ENCODE results near the gene R3HDM4. TPM values are rescaled to one million over a fixed set of nuclear protein-coding genes. Genes with fewer than 3 reads are reported as not detected.
"Not testable (repeated sequence)": the region's sequence is repeated elsewhere in the genome, so short reads cannot be mapped to it uniquely, and the experiment has no call there.

Gene R3HDM4
- 77.1 and 83.3 TPM in 2 replicates for total RNA-seq

GRCh38 chr19:913080-913748 lies at the start of gene R3HDM4:
TSS of gene R3HDM4 (minus strand) at chr19:913219. CDS start at chr19:913157, 62 bp downstream.
- Mint-ChIP-seq H3K27me3 (ENCODE audit: low read depth) (peaks cover 2% of the 10 kb centered on the region), H3K4me1 (ENCODE audit: low read depth) (peaks cover 19% of the 10 kb centered on the region), H3K27ac (peak within 1 kb of the TSS; percentile 80), H3K4me3 (ENCODE audit: low read depth) (peak within 1 kb of the TSS; percentile 84), H3K36me3 (ENCODE audit: low read depth) (peaks cover 16% of the 10 kb centered on the region), H3K9me3 (no peaks in the 10 kb centered on the region)
- intact Hi-C loops (cut with micrococcal nuclease): no loop called here
- peak; percentile 80 for DNase-seq (ENCODE audit: low spot score)

- H3K9me3 Mint-ChIP-seq: no peaks in the 10 kb centered on the region
- DNase-seq (ENCODE audit: low spot score): no peak
- intact Hi-C loops (cut with micrococcal nuclease): no loop called here
- no peak overlapping the region for H3K4me3 Mint-ChIP-seq (ENCODE audit: low read depth)
- H3K36me3 Mint-ChIP-seq (ENCODE audit: low read depth): peaks cover 19% of the 10 kb centered on the region
- H3K27me3 Mint-ChIP-seq (ENCODE audit: low read depth): no peaks in the 10 kb centered on the region
- peaks cover 7% of the 10 kb centered on the region for H3K4me1 Mint-ChIP-seq (ENCODE audit: low read depth)
- peak overlapping the region; percentile 42 for H3K27ac Mint-ChIP-seq
Observed at GRCh38 chr19:961866-962620, 49.0 kb upstream of the R3HDM4 start.

- Mint-ChIP-seq H3K27ac (no peak overlapping the region), H3K9me3 (no peaks in the 10 kb centered on the region), H3K4me1 (ENCODE audit: low read depth) (peaks cover 7% of the 10 kb centered on the region), H3K27me3 (ENCODE audit: low read depth) (no peaks in the 10 kb centered on the region), H3K36me3 (ENCODE audit: low read depth) (peaks cover 11% of the 10 kb centered on the region), H3K4me3 (ENCODE audit: low read depth) (no peak overlapping the region)
- intact Hi-C loops (cut with micrococcal nuclease): no loop called here
- no peak for DNase-seq (ENCODE audit: low spot score)
Observed at GRCh38 chr19:960601-960938, 47.6 kb upstream of the R3HDM4 start.

GRCh38 chr19:960020-960419 lies 47.0 kb upstream of the R3HDM4 start:
- Mint-ChIP-seq H3K4me1 (ENCODE audit: low read depth) (peaks cover 7% of the 10 kb centered on the region), H3K27ac (no peak overlapping the region), H3K9me3 (no peaks in the 10 kb centered on the region), H3K36me3 (ENCODE audit: low read depth) (peaks cover 6% of the 10 kb centered on the region), H3K27me3 (ENCODE audit: low read depth) (no peaks in the 10 kb centered on the region), H3K4me3 (ENCODE audit: low read depth) (no peak overlapping the region)
- no peak for DNase-seq (ENCODE audit: low spot score)
- intact Hi-C loops (cut with micrococcal nuclease): no loop called here

GRCh38 chr19:958967-959855 lies 46.2 kb upstream of the R3HDM4 start:
- Mint-ChIP-seq H3K27ac (peak overlapping the region; percentile 22), H3K4me3 (ENCODE audit: low read depth) (no peak overlapping the region), H3K36me3 (ENCODE audit: low read depth) (peaks cover 3% of the 10 kb centered on the region), H3K27me3 (ENCODE audit: low read depth) (no peaks in the 10 kb centered on the region), H3K9me3 (no peaks in the 10 kb centered on the region), H3K4me1 (ENCODE audit: low read depth) (peaks cover 7% of the 10 kb centered on the region)
- intact Hi-C loops (cut with micrococcal nuclease): no loop called here
- DNase-seq (ENCODE audit: low spot score): no peak

GRCh38 chr19:957578-957977 lies 44.6 kb upstream of the R3HDM4 start:
- H3K27ac Mint-ChIP-seq; H3K4me3 Mint-ChIP-seq (ENCODE audit: low read depth); H3K4me1 Mint-ChIP-seq (ENCODE audit: low read depth); H3K9me3 Mint-ChIP-seq; intact Hi-C loops (cut with micrococcal nuclease); H3K36me3 Mint-ChIP-seq (ENCODE audit: low read depth); H3K27me3 Mint-ChIP-seq (ENCODE audit: low read depth); DNase-seq (ENCODE audit: low spot score): not testable (repeated sequence)

- Mint-ChIP-seq H3K27ac (no peak overlapping the region), H3K4me3 (ENCODE audit: low read depth) (no peak overlapping the region), H3K27me3 (ENCODE audit: low read depth) (no peaks in the 10 kb centered on the region), H3K36me3 (ENCODE audit: low read depth) (no peaks in the 10 kb centered on the region), H3K9me3 (no peaks in the 10 kb centered on the region), H3K4me1 (ENCODE audit: low read depth) (peaks cover 3% of the 10 kb centered on the region)
- no peak for DNase-seq (ENCODE audit: low spot score)
- intact Hi-C loops (cut with micrococcal nuclease): no loop called here
Observed at GRCh38 chr19:956766-957440, 43.9 kb upstream of the R3HDM4 start.

GRCh38 chr19:955803-956765 lies 43.1 kb upstream of the R3HDM4 start:
- no peaks in the 10 kb centered on the region for H3K27me3 Mint-ChIP-seq (ENCODE audit: low read depth)
- no peaks in the 10 kb centered on the region for H3K36me3 Mint-ChIP-seq (ENCODE audit: low read depth)
- H3K27ac Mint-ChIP-seq: no peak overlapping the region
- intact Hi-C loops (cut with micrococcal nuclease): no loop called here
- DNase-seq (ENCODE audit: low spot score): no peak
- peaks cover 2% of the 10 kb centered on the region for H3K4me1 Mint-ChIP-seq (ENCODE audit: low read depth)
- H3K9me3 Mint-ChIP-seq: no peaks in the 10 kb centered on the region
- no peak overlapping the region for H3K4me3 Mint-ChIP-seq (ENCODE audit: low read depth)

GRCh38 chr19:954672-955494 lies 41.9 kb upstream of the R3HDM4 start:
- H3K9me3 Mint-ChIP-seq: no peaks in the 10 kb centered on the region
- intact Hi-C loops (cut with micrococcal nuclease): no loop called here
- DNase-seq (ENCODE audit: low spot score): no peak
- H3K4me3 Mint-ChIP-seq (ENCODE audit: low read depth): no peak overlapping the region
- peaks cover 4% of the 10 kb centered on the region for H3K4me1 Mint-ChIP-seq (ENCODE audit: low read depth)
- H3K36me3 Mint-ChIP-seq (ENCODE audit: low read depth): no peaks in the 10 kb centered on the region
- no peaks in the 10 kb centered on the region for H3K27me3 Mint-ChIP-seq (ENCODE audit: low read depth)
- no peak overlapping the region for H3K27ac Mint-ChIP-seq

- no peaks in the 10 kb centered on the region for H3K27me3 Mint-ChIP-seq (ENCODE audit: low read depth)
- no peak for DNase-seq (ENCODE audit: low spot score)
- H3K27ac Mint-ChIP-seq: no peak overlapping the region
- no peaks in the 10 kb centered on the region for H3K9me3 Mint-ChIP-seq
- peaks cover 4% of the 10 kb centered on the region for H3K4me1 Mint-ChIP-seq (ENCODE audit: low read depth)
- no peak overlapping the region for H3K4me3 Mint-ChIP-seq (ENCODE audit: low read depth)
- H3K36me3 Mint-ChIP-seq (ENCODE audit: low read depth): no peaks in the 10 kb centered on the region
- intact Hi-C loops (cut with micrococcal nuclease): no loop called here
Observed at GRCh38 chr19:954272-954671, 41.3 kb upstream of the R3HDM4 start.
